Skeletal muscle cell (primary cell): ENCODE results near the gene PIP.
A peak's percentile ranks its signal among the peaks of the same experiment; 100 is the strongest.
"Not testable (repeated sequence)": the region's sequence is repeated elsewhere in the genome, so short reads cannot be mapped to it uniquely, and the experiment has no call there.

Source experiments
- DNase-seq: peaks from one replicate; pipeline ENCODE4 v3.0.0-alpha.2; 2010; ENCODE audit warnings: low read depth
- H3K4me3 ChIP-seq: 2 replicates; pipeline ENCODE4 v1.5.1; 2011; ENCODE audit warnings: low read depth, mild to moderate bottlenecking, control low read depth, low read length, moderate library complexity

The PIP gene, protein sequence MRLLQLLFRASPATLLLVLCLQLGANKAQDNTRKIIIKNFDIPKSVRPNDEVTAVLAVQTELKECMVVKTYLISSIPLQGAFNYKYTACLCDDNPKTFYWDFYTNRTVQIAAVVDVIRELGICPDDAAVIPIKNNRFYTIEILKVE

DNA sequence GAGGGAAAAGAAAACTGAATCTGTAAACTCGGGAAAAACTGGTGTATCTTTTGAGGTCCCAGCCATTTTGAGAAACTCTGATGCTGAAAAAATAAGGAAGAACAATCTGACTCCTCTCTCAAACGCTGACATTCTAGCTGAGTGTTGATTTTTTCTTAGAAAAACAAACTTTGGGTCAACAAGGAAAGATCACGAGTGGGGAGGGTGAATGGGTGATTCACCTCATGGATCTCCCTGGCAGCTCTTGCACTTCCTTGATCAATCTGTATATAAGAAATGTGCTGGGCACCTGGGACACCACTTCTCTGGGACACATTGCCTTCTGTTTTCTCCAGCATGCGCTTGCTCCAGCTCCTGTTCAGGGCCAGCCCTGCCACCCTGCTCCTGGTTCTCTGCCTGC lies at the start of gene PIP:
Gene PIP (plus strand): TSS at position 297 of the 400 bp plus-strand sequence. CDS start 40 bp downstream, at position 337.
- H3K4me3 ChIP-seq: no peak within 1 kb of the TSS
- DNase-seq: no peak

DNA sequence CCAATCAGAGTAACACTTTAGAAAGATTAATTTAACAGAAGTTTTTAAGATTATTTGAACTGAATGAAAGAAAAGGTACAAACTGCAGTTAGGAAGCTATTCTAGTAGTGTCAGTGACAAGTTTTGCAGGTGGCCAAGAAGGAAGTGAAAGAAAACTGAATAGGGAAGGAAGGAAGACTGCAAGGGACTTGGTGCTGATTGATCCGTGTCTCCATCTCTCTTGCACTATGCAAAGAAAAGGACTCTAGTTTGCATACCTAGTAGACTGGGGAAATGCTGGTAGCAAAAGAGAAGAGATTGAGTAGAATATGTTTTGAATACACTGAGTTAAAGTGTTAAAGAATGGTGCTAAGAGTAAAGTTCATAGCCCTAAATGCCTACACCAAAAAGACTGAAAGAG lies 46.8 kb upstream of the PIP start:
- no peak for DNase-seq
- H3K4me3 ChIP-seq: no peak overlapping the region

DNA sequence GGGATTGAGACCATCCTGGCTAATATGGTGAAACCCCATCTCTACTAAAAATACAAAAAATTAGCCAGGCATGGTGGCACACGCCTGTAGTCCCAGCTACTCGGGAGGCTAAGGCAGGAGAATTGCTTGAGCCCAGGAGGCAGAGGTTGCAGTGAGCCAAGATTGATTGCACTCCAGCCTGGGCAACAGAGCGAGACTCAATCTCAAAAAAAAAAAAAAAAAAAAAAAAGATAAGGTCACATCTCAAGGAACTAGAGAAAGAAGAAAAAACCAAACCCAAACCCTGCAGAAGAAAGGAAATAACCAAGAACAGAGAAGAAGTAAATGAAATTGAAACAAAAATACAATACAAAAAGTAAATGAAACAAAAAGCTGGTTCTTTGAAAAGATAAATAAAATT lies 46.3 kb upstream of the PIP start:
- not testable (repeated sequence) for H3K4me3 ChIP-seq, DNase-seq

DNA sequence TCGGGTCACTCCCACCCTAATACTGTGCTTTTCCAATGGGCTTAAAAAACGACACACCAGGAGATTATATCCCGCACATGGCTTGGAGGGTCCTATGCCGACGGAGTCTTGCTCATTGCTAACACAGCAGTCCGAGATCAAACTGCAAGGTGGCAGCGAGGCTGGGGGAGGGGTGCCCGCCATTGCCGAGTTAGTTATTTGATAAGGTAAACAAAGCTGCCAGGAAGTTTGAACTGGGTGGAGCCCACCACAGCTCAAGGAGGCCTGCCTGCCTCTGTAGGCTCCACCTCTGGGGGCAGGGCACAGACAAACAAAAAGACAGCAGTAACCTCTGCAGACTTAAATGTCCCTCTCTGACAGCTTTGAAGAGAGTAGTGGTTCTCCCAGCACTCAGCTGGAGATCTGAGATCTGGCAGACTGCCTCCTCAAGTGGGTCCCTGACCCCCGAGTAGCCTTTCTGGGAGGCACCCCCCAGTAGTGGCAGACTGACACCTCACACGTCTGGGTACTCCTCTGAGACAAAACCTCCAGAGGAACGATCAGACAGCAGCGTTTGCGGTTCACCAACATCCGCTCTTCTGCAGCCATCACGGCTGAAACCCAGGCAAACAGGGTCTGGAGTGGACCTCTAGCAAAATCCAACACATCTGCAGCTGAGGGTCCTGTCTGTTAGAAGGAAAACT lies 43.2 kb upstream of the PIP start:
- DNase-seq, H3K4me3 ChIP-seq: not testable (repeated sequence)

DNA sequence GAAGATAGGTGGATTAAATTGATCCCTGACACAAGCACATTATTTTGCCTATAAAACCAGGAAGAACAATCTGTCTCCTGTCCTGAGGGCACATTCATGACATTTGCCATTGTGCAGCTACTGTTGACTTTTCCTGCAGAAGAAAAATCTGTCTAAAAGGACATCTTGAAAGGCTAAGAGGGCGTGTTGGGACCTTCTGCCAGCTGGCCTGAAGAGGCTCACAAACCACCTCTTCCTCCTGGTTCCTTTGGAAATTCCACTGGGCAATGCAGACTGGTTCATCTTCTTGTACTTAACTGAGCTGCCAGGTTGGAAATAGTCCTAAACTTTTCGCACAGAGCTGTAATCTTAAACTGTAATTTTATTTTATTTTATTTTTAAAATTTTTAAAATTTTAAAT lies 35.7 kb upstream of the PIP start:
- no peak overlapping the region for H3K4me3 ChIP-seq
- DNase-seq: no peak

DNA sequence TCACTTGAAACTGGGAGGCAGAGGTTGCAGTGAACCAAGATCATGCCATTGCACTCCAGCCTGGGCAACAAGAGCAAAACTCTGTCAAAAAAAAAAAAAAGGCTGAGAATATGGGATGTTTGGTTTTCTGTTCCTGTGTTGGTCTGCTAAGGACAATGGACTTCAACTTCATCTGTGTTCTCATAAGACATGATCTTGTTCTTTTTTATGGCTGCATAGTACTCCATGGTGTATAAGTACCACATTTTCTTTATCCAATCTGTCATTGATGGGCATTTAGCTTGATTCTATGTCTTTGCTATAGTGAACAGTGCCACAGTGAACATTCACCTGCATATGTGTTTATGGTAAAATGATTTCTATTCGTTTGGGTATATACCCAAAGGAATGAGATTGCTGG lies 32.3 kb upstream of the PIP start:
- DNase-seq, H3K4me3 ChIP-seq: not testable (repeated sequence)

DNA sequence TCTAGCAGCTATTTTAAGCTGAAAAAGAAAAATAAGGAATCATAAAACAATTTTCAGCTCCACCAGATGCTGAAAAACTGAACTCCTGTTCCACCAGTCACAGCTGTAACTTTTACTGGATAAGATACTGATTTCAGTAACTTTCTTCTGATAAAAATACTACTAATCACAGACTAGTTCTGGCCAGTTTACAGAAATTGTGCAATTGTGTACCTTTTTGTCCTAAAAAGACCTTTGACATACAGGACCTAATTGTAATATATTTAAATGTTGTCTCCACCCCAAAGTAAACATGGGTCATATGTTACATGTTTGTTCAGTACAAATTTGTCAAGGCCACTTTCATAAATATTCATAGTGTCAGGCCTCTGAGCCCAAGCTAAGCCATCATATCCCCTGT lies 27.1 kb upstream of the PIP start:
- no peak overlapping the region for H3K4me3 ChIP-seq
- DNase-seq: no peak

DNA sequence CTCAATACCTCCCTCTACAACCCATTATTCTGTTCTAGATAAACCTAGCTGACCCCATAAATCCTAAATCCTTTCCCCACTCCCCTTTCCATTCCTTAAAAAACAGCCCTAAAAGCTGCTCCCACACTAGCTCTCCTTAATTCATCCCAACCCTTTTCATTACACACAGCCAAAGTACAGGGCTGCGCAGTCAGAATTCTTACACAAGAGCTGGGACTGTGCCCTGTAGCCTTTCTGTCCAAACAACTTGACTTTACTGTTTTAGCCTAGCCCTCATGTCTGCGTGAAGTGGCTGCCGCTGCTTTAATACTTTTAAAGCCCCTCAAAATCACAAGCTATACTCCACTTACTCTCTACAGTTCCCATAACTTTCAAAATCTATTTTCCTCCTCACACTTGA lies 23.9 kb upstream of the PIP start:
- DNase-seq, H3K4me3 ChIP-seq: not testable (repeated sequence)

DNA sequence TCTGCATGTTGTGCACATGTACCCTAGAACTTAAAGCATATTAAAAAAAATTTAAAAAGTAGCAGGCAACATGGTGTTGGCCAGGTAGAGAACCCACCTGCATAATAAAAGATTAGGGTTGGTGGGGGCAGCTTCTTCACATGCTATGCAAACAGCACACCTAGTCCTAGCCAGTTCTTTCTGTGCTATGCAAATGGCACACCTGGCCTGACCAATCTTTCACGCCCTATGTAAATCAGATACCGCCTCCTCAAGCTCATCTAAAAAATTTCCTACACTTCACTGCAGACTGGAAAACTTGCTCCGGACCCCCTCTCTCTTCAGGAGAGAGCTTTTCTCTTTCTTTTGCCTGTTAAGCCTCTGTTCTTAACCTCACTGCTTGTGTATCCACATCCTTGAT lies 14.5 kb upstream of the PIP start:
- DNase-seq: no peak
- no peak overlapping the region for H3K4me3 ChIP-seq

DNA sequence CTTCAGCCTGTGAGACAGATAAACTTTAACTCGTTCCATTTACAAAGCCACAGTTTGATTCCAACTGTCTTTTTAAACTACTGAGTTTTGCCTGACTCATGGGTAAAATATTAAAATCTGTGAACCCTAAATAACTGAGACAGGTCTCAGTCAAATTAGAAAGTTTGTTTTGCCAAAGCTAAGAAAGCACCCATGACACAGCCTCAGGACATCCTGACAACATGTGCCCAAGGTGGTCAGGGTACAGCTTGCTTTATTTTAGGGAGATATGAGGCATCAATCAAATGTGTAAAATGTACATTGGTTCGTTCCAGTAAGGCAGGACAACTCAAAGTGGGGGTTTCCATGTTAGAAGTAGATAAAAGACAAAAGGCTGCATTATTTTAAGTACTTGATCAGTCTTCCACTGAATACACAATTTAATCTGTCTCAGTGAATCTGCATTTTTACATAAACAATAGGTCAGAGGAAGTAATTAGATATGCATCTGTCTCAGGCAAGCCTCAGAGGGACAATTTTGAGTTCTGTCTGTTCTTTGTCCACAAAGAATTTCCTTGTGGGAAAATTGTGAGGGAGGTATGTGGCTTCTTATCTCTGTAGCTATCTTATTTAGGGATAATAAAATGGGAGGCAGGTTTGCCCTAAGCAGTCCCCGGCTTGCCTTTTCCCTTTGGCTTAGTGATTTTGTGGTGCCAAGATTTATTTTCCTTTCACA lies 11.0 kb upstream of the PIP start:
- DNase-seq: no peak

DNA sequence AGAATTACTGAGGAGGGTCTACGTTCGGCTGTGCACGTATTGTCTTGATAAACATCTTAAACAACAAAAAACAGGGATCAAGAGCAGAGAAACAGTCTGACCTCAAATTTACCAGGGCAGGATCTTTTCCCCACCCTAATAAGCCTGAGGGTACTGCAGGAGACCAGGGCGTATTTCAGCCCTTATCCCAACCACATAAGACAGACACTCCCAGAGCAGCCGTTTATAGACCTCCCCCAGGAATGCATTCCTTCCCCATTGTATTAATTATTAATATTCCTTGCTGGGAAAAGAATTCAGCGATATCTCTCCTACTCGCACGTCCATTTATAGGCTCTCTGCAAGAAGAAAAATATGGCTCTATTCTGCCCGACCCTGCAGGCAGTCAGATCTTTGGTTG lies 8.6 kb upstream of the PIP start:
- not testable (repeated sequence) for DNase-seq, H3K4me3 ChIP-seq

More for the DNA sequence above, 11.0 kb upstream of the PIP start:
- no peak overlapping the region for H3K4me3 ChIP-seq

DNA sequence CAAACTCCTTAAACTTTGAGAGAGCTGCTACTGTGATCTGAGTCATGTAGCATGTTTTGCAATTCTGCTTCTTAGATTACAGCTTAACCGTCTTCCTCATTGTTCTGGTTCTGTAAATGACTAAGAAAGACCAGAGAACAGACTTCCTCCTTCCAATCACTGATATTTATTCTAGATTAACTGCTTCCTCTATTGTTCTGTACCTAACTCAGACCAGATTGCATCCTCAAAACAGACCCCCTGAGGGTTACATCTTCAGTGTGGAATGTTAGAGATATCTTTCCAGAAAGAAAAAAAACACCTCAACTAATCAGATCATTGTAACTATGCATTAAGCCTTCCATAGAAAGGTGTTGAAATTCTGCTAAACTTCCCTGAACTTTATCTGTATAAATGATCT lies 5.7 kb upstream of the PIP start:
- H3K4me3 ChIP-seq: no peak overlapping the region
- DNase-seq: peak; percentile 23

DNA sequence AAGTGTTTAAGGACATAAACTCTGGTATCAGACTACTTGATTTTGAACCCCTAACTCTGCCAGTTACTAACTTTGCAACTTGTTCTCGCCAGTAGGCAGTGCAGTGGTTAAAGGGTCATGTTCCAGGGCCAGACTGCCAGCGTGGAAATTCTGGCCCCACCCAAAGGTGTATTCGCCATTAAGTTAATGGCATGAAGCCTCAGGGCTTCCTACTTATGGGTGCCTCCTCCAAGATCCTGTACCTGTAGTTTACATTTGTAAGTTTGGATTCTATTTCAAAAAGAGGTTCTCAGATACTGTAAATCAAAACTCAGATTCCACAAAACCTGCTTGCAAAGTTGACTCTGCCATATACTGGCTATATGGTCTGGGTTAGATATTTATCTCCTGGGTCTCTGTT lies 2.8 kb upstream of the PIP start:
- no peak overlapping the region for H3K4me3 ChIP-seq
- DNase-seq: no peak

DNA sequence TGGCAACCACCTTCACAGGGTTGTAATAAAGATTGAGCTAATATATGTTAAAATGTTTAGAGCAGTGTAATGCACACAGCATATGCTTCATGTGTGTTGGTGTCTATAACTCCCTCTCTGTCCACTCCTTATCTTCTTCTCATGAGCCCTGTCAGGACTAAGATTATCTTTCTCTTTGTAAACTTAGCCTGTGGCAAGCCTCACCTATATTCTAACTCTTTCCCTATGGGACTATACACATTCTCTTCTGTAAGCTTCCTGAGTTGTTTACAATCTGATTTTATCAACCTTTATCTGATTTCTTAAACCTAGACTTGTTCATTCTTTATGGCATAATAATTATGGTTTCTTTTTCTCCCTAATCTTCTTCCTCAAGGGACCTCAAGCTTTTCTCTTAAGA lies 2.4 kb upstream of the PIP start:
- H3K4me3 ChIP-seq: no peak overlapping the region
- no peak for DNase-seq

DNA sequence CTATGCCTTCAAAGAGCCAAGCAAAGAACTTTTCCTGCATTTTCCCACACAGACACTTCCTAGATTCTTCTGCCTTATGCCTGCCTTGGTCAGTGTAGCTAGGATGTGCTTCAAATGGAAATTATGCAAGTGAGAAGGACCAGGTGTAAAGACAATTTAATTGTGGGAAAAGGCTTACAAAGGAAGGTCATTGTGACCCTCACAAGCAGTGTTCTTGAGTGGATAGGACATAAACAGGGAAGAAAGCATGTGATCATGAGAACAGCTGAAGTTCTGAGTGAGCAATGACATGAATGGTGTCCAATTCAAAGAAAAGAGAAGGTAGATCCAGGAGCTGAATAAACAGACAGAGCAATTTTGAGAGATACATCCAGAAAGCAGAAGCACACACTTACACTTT lies 1.3 kb upstream of the PIP start:
- no peak for DNase-seq
- H3K4me3 ChIP-seq: no peak overlapping the region

DNA sequence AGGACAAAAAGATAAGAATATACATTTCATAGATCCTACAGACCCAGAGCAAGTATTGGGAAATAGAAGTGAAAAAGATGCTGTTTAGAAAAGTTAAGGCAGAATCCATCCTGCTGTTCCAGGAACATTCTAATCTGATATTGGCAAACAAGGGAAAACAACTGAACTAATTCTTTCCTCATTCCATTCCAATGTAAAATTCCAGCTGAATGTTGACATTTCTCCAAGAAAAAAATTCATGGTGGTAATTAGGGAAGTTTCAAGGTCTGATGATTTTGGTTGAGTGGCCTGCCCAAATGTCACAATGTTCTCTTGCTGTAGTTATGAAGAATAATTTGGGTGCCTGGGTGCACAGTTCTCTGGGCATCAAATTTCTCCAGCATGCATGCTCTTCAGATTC lies 15.2 kb downstream of the PIP start:
- H3K4me3 ChIP-seq: no peak overlapping the region
- no peak for DNase-seq

DNA sequence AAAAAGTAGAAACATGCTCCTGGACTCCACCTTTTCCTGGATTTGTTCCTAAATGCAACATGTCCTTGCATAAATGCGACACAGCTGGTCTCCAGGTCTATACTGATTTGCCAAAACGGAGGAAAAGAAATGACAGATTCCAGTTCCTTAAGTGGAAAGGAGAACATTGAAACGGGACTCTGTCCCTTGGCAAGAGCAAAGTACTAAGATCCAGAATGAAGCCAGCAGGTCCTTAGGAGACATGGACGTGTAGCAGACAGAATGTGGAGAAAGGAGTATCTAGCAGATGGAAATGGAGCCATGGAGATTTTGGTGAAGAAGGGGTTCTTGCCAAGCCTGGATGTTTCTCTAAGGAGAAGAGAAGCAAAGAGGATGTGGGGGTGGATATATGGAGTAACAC lies 16.2 kb downstream of the PIP start:
- H3K4me3 ChIP-seq: no peak overlapping the region
- DNase-seq: no peak

DNA sequence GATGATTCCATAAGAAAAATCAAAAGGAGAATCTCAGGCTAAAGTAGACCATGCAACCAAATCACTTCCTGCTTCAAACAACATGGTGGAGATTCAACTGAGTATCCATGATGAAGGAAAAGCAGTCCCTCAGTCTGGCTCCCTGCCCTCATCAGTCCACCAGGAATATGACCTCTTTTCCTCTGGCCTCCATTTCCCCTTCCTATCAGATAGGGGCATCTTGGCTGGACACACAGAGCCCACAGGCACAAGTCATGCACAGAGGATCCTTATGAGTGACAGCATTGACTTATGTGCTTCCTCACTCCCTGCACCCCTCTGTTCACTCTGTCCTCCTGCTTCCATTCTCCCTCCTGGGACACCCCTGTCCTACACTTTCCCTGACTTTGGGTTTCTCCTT lies 16.8 kb downstream of the PIP start:
- DNase-seq: no peak

DNA sequence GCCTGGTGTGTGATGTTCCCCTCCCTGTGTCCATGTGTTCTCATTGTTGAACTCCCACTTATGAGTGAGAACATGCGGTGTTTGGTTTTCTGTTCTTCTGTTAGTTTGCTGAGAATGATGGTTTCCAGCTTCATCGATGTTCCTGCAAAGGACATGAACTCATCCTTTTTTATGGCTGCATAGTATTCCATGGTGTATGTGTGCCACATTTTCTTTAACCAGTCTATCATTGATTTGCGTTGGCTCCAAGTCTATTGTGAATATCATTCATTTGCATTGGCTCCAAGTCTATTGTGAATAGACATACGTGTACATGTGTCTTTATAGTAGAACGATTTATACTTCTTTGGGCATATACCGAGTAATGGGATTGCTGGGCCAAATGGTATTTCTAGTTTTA lies 18.8 kb downstream of the PIP start:
- DNase-seq, H3K4me3 ChIP-seq: not testable (repeated sequence)

More for the DNA sequence above, 16.8 kb downstream of the PIP start:
- no peak overlapping the region for H3K4me3 ChIP-seq

DNA sequence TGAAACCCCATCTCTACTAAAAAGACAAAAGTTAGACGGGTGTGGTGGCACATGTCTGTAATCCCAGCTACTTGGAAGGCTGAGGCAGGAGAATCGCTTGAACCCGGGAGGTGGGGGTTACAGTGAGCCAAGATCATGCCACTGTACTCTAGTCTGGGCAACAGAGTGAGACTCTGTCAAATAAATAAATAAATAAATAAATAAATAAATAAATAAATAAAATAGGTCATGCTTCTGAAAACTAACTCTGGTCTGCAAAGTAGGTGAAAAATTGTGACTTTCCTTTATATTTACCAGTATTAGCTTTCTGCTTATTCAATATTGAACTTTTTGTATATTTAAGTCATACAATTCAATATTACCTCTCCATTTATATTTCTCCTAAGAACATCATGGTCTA lies 26.7 kb downstream of the PIP start:
- DNase-seq, H3K4me3 ChIP-seq: not testable (repeated sequence)

DNA sequence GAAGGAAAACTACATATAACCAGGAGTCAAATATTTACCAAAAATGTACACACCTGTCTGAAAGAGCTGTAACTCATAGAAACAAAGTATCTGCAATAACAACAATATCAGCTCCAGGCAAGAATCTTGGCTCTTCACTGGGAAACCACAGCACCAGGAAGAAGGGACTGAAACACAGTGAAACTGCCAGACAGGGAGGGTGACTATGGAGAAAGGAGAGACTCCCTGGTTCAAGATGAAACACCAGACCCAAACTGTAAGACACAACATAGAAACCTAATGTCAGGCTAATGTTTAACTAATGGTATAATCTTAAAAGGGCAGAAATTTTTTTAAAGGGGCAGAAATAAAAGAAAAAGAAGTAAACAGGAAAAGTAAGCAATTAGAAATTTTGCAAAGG lies 39.8 kb downstream of the PIP start:
- no peak overlapping the region for H3K4me3 ChIP-seq
- DNase-seq: no peak
